Embryonic facial prominence (tissue), 1 donor: ENCODE results near the gene DMPK.

ENCODE experiments used
- DNase-seq: peaks from one replicate; pipeline ENCODE4 v3.0.0-alpha.2; 2016; ENCODE audit errors: extremely low spot score

The DMPK gene

GRCh38 chr19:45782162-45782691 is at the start of gene DMPK:
DMPK (minus strand) TSS chr19:45782490; CDS start chr19:45782352, 138 bp downstream.
- DNase-seq: no peak

- DNase-seq: no peak
Measured at GRCh38 chr19:45828945-45829344, 46.7 kb upstream of the DMPK start.

GRCh38 chr19:45828523-45828922 is 46.2 kb upstream of the DMPK start:
- DNase-seq: no peak

- DNase-seq: no peak
Measured at GRCh38 chr19:45827459-45828093, 45.3 kb upstream of the DMPK start.

GRCh38 chr19:45826934-45827333 is 44.6 kb upstream of the DMPK start:
- DNase-seq: no peak

GRCh38 chr19:45825917-45826893 is 43.9 kb upstream of the DMPK start:
- no peak for DNase-seq

- DNase-seq: no peak
Measured at GRCh38 chr19:45825263-45825605, 42.9 kb upstream of the DMPK start.

- no peak for DNase-seq
Measured at GRCh38 chr19:45824531-45825262, 42.4 kb upstream of the DMPK start.

GRCh38 chr19:45824041-45824471 is 41.8 kb upstream of the DMPK start:
- no peak for DNase-seq

- DNase-seq: no peak
Measured at GRCh38 chr19:45823182-45823581, 40.9 kb upstream of the DMPK start.

- DNase-seq: no peak
Measured at GRCh38 chr19:45822716-45823115, 40.4 kb upstream of the DMPK start.

GRCh38 chr19:45821570-45821969 is 39.3 kb upstream of the DMPK start:
- DNase-seq: no peak

- DNase-seq: no peak
Measured at GRCh38 chr19:45821103-45821521, 38.8 kb upstream of the DMPK start.

- no peak for DNase-seq
Measured at GRCh38 chr19:45820413-45821102, 38.3 kb upstream of the DMPK start.

- no peak for DNase-seq
Measured at GRCh38 chr19:45819769-45820168, 37.5 kb upstream of the DMPK start.

GRCh38 chr19:45817725-45818301 is 35.5 kb upstream of the DMPK start:
- no peak for DNase-seq

GRCh38 chr19:45817010-45817724 is 34.9 kb upstream of the DMPK start:
- peak; percentile 61 for DNase-seq

GRCh38 chr19:45816236-45817009 is 34.1 kb upstream of the DMPK start:
- no peak for DNase-seq

GRCh38 chr19:45815481-45816216 is 33.4 kb upstream of the DMPK start:
- DNase-seq: peak; percentile 30
